Measurements from ENCODE around the gene SRD5A3. TPM values are rescaled to one million over a fixed set of nuclear protein-coding genes. Genes with fewer than 3 reads are reported as not detected.

The SRD5A3 gene
- total RNA-seq, 1 donor from 2014 or later: 6.8 TPM

DNA sequence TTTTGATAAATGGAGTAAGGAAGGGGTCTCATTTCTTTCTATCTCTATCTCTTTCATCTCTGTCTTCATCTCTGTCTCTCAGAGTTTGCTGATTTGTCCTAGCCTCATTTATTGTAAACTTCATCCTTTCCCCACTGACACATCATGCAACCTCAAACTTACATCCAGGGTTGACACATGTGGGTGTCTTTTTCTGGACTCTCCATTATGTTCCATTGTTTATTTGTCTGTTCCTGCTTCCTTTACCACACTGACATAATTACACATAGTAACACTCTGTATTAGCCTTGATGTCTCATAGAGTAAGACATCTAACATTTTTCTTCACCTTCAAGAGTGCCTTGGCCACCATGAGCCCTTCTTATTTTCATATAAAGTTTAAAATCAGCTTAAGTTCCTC, 8.1 kb upstream of the SRD5A3 start:
- TF ChIP-seq, protein P1, sequence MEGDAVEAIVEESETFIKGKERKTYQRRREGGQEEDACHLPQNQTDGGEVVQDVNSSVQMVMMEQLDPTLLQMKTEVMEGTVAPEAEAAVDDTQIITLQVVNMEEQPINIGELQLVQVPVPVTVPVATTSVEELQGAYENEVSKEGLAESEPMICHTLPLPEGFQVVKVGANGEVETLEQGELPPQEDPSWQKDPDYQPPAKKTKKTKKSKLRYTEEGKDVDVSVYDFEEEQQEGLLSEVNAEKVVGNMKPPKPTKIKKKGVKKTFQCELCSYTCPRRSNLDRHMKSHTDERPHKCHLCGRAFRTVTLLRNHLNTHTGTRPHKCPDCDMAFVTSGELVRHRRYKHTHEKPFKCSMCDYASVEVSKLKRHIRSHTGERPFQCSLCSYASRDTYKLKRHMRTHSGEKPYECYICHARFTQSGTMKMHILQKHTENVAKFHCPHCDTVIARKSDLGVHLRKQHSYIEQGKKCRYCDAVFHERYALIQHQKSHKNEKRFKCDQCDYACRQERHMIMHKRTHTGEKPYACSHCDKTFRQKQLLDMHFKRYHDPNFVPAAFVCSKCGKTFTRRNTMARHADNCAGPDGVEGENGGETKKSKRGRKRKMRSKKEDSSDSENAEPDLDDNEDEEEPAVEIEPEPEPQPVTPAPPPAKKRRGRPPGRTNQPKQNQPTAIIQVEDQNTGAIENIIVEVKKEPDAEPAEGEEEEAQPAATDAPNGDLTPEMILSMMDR (IDR thresholded peaks at IDR 0.05): no peak
- intact Hi-C loops (cut with DNase I): no loop called here

DNA sequence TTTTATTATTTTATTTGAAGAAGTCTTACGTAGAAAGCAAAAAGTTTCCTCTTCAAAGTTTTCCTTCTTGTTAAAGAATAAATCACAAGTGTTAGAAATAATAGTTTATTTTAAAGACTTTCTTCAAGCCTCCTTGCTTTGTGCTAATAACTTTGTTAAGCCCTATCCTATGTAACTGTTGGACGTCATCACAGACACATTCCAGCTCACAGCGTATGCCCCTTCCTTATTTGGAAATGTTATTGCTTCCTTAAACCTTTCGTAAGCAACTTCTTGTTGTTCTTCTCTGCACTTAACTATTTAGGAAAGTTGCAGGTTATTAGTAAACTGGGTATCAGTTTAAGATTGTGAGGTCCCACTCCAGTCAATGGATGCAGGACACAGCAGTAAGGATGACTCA, 7.6 kb upstream of the SRD5A3 start:
- H3K4me1 ChIP-seq: no peaks in the 10 kb centered on the region
- H3K36me3 ChIP-seq: no peaks in the 10 kb centered on the region
- H3K27me3 ChIP-seq: no peaks in the 10 kb centered on the region
- no peak for DNase-seq (ENCODE audit: low spot score in 2 of 2)
- TF ChIP-seq, protein P1 (IDR thresholded peaks at IDR 0.05): no peak
- H3K27ac ChIP-seq: no peak overlapping the region
- no peak overlapping the region for H3K4me3 ChIP-seq
- intact Hi-C loops (cut with DNase I): no loop called here
- no peaks in the 10 kb centered on the region for H3K9me3 ChIP-seq

More for the DNA sequence above, 8.1 kb upstream of the SRD5A3 start:
- H3K27ac ChIP-seq: no peak overlapping the region
- no peaks in the 10 kb centered on the region for H3K27me3 ChIP-seq
- DNase-seq (ENCODE audit: low spot score in 2 of 2): no peak
- H3K36me3 ChIP-seq: no peaks in the 10 kb centered on the region
- H3K4me3 ChIP-seq: no peak overlapping the region
- no peaks in the 10 kb centered on the region for H3K4me1 ChIP-seq
- H3K9me3 ChIP-seq: no peaks in the 10 kb centered on the region

DNA sequence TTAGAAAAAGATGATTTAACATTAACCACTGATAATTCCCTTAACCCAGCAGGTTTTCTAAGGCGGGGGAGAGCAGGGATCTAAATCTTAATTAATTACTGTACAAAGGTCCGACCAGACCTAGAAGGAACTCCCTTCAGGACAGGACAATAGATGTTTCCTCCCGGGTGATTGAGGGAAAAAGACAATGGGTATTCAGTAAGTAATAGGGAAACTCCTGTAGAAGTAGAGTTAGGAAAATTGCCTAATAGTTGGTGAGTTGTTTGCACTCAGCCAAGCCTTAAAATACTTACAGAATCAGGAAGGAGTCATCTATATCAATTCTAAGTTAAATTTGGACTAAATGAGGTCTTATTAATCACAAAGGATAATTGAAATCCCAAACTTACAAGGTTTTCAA, 5.8 kb upstream of the SRD5A3 start:
- DNase-seq (ENCODE audit: low spot score in 2 of 2): no peak
- Histone ChIP-seq H3K4me1 (no peaks in the 10 kb centered on the region), H3K27me3 (no peaks in the 10 kb centered on the region), H3K36me3 (no peaks in the 10 kb centered on the region), H3K4me3 (no peak overlapping the region), H3K27ac (no peak overlapping the region), H3K9me3 (no peaks in the 10 kb centered on the region)
- intact Hi-C loops (cut with DNase I): loop anchor here (10.0 kb wide), 2 partner anchors 395 to 555 kb away; no protein-coding TSS in a partner anchor
- TF ChIP-seq, protein P1 (IDR thresholded peaks at IDR 0.05): no peak

DNA sequence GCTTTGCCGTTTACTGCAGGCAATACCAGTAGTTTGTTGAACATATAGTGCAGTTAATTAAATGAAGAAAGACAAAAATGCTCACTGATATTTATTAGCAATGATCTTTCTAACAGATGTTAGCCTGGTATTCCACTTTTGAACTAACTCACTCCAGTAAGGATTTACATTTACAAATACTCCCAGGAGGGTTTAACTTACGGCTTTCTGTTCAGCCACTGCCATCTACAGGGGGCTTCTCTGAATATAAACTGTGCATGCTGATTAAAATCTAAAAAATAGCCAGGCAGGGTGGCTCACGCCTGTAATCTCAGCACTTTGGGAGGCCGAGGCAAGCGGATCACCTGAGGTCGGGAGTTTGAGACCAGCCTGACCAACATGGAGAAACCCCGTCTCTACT, 2.2 kb upstream of the SRD5A3 start:
- intact Hi-C loops (cut with DNase I): loop anchor here (10.0 kb wide), 2 partner anchors 391 to 559 kb away; no protein-coding TSS in a partner anchor
- DNase-seq (ENCODE audit: low spot score in 2 of 2): no peak
- H3K9me3 ChIP-seq: no peaks in the 10 kb centered on the region
- no peak overlapping the region for H3K4me3 ChIP-seq
- H3K27me3 ChIP-seq: no peaks in the 10 kb centered on the region
- TF ChIP-seq, protein P1 (IDR thresholded peaks at IDR 0.05): no peak
- H3K36me3 ChIP-seq: no peaks in the 10 kb centered on the region
- H3K4me1 ChIP-seq: peaks cover 4 to 6% of the 10 kb centered on the region in 2 donors
- H3K27ac ChIP-seq: no peak overlapping the region

DNA sequence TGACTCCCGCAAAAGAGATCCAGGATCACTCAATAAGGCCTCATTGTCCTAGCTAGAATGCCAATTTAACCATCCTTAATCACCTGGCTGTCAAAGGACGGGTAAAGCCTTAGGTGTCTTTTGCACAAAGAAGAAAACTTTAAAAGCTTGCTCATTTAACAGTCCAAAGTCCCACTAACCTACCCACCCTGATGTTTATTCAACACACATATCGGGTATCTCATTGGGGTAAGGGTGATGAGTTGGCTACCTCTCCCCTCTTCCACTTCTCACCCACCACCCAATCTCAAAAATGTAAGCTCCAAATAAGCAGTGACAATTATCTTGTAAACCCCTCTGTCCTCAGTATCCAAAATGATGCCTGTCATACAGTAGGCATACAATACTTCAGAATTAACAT, 988 bp upstream of the SRD5A3 start:
- Histone ChIP-seq H3K4me3 (no peak overlapping the region), H3K36me3 (no peaks in the 10 kb centered on the region)
- intact Hi-C loops (cut with DNase I): loop anchor here (5.0 to 10.0 kb wide), 5 partner anchors 390 to 602 kb away; partner anchors contain the start of genes CEP135 and EXOC1

More for the DNA sequence above, 988 bp upstream of the SRD5A3 start:
- TF ChIP-seq, protein P1 (IDR thresholded peaks at IDR 0.05): no peak
- no peak overlapping the region for H3K27ac ChIP-seq
- H3K27me3 ChIP-seq: no peaks in the 10 kb centered on the region
- H3K9me3 ChIP-seq: no peaks in the 10 kb centered on the region
- no peak for DNase-seq (ENCODE audit: low spot score in 2 of 2)
- H3K4me1 ChIP-seq: peaks cover 4 to 6% of the 10 kb centered on the region in 2 donors
